Measurements from ENCODE around the gene SHOC2.

Gene SHOC2

GRCh38 chr10:110985497-110986275 lies 66.3 kb downstream of the SHOC2 start:
- DNase-seq = no peak

GRCh38 chr10:110989016-110989415 lies 69.6 kb downstream of the SHOC2 start:
- no peak for DNase-seq

GRCh38 chr10:110992006-110992800 lies 72.8 kb downstream of the SHOC2 start:
- no peak for DNase-seq

- DNase-seq = no peak
These were observed 73.8 kb downstream of the SHOC2 start for GRCh38 chr10:110993024-110993693.

- no peak for DNase-seq
These were observed 75.1 kb downstream of the SHOC2 start for GRCh38 chr10:110994406-110995086.

GRCh38 chr10:110995301-110995700 lies 75.9 kb downstream of the SHOC2 start:
- DNase-seq = no peak

- DNase-seq = no peak
These were observed 76.9 kb downstream of the SHOC2 start for GRCh38 chr10:110996256-110996655.

GRCh38 chr10:111004016-111004415 lies 84.6 kb downstream of the SHOC2 start:
- DNase-seq = no peak

- no peak for DNase-seq
These were observed 88.1 kb downstream of the SHOC2 start for GRCh38 chr10:111007486-111007885.

- DNase-seq = no peak
These were observed 95.8 kb downstream of the SHOC2 start for GRCh38 chr10:111015181-111015580.

- no peak for DNase-seq
These were observed 97.7 kb downstream of the SHOC2 start for GRCh38 chr10:111017098-111017497.

- DNase-seq = no peak
These were observed 98.6 kb downstream of the SHOC2 start for GRCh38 chr10:111018021-111018420.

GRCh38 chr10:111023060-111023459 lies 103.7 kb downstream of the SHOC2 start:
- no peak for DNase-seq

- DNase-seq = no peak
These were observed 110.8 kb downstream of the SHOC2 start for GRCh38 chr10:111030042-111030750.

- no peak for DNase-seq
These were observed 115.3 kb downstream of the SHOC2 start for GRCh38 chr10:111034598-111035310.

- no peak for DNase-seq
These were observed 116.1 kb downstream of the SHOC2 start for GRCh38 chr10:111035542-111035941.

GRCh38 chr10:111037858-111038257 lies 118.5 kb downstream of the SHOC2 start:
- no peak for DNase-seq

- no peak for DNase-seq
These were observed 120.1 kb downstream of the SHOC2 start for GRCh38 chr10:111039522-111039921.

- DNase-seq = no peak
These were observed 137.6 kb downstream of the SHOC2 start for GRCh38 chr10:111057006-111057405.
